ENCODE data around the gene GPBP1. TPM values are rescaled to one million over a fixed set of nuclear protein-coding genes. Genes with fewer than 3 reads are reported as not detected.

Gene GPBP1
- total and polyA plus RNA-seq, 2 donors (not counting 1 experiment from before 2014, with no cell fraction given), result 50.4 to 82.1 TPM

DNA sequence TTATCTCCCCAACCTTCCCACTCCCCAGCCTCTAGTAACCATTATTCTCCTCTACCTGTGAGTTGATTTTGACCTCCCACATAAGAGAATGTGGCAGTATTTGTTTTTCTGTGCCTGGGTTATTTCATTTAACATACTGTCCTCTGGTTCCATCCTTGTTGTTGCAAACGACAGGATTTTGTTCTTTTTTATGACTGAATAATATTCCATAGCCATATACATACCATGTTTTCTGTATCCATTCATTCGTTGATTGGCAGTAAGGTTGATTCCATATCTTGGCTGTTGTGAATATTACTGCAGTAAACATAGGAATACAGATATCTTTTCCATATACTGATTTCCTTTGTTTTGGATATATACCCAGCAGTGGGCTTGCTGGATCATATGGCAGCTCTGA, 20.8 kb downstream of the GPBP1 start:
- no peaks in the 10 kb centered on the region for H3K4me1 ChIP-seq (ENCODE audit: control insufficient read depth, extremely low read depth, insufficient read depth, low read length)
- peaks cover 88% of the 10 kb centered on the region for H3K79me2 ChIP-seq (ENCODE audit: control insufficient read depth, insufficient read depth, low read length)
- H3K27me3 ChIP-seq (ENCODE audit: control insufficient read depth, insufficient read depth, low read length), result no peaks in the 10 kb centered on the region
- no peak overlapping the region for H3K9ac ChIP-seq (ENCODE audit: insufficient read depth, low read length)
- H3K4me3 ChIP-seq (replicated peaks in 1 of 4; ENCODE audit: control extremely low read depth in 1 of 4, insufficient read depth in 1 of 4, low read depth in 3 of 4, low read length in 4 of 4), result no peak overlapping the region
- no peak overlapping the region for H2AFZ ChIP-seq (ENCODE audit: low read length)
- H3K9me3 ChIP-seq (ENCODE audit: control insufficient read depth, insufficient read depth, low read depth, low read length), result no peaks in the 10 kb centered on the region
- no peak overlapping the region for H3K4me2 ChIP-seq (ENCODE audit: extremely low read depth, insufficient read depth, low read length)
- DNase-seq (ENCODE audit: low read depth in 2 of 2), result no peak
- no peak overlapping the region for H3K27ac ChIP-seq (ENCODE audit: insufficient read depth, low read length)
- no peaks in the 10 kb centered on the region for H4K20me1 ChIP-seq (ENCODE audit: control insufficient read depth, extremely low read depth, insufficient read depth, low read length)
- H3K36me3 ChIP-seq (ENCODE audit: control insufficient read depth, insufficient read depth, low read length), result no peaks in the 10 kb centered on the region
- TF ChIP-seq, protein P1, sequence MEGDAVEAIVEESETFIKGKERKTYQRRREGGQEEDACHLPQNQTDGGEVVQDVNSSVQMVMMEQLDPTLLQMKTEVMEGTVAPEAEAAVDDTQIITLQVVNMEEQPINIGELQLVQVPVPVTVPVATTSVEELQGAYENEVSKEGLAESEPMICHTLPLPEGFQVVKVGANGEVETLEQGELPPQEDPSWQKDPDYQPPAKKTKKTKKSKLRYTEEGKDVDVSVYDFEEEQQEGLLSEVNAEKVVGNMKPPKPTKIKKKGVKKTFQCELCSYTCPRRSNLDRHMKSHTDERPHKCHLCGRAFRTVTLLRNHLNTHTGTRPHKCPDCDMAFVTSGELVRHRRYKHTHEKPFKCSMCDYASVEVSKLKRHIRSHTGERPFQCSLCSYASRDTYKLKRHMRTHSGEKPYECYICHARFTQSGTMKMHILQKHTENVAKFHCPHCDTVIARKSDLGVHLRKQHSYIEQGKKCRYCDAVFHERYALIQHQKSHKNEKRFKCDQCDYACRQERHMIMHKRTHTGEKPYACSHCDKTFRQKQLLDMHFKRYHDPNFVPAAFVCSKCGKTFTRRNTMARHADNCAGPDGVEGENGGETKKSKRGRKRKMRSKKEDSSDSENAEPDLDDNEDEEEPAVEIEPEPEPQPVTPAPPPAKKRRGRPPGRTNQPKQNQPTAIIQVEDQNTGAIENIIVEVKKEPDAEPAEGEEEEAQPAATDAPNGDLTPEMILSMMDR (conservative IDR thresholded peaks at IDR 0.05 in 1 of 2, IDR thresholded peaks at IDR 0.05 in 1 of 2; ENCODE audit: low read depth in 1 of 2, low read length in 2 of 2), result no peak
- TF ChIP-seq EZH2 (IDR thresholded peaks at IDR 0.05; ENCODE audit: low read length, missing control alignments), result no peak

DNA sequence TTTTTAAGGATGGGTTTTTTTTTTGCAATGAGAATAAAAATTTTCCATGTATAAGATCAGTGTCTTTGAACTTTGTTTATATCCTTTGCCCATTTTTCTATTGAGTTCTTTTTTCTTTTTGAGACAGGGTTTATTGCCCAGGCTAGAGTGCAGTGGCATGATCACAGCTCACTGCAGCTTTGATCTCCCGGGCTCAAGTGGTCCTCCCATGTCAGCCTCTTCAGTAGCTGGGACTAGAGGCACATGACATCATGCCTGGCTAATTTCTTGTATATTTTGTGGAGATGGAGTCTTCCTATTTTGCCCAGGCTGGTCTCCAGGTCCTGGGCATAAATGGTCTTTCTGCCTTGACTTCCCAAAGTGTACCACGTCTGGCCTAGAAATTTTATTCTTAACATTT, 21.2 kb downstream of the GPBP1 start:
- H3K4me1 ChIP-seq (ENCODE audit: control insufficient read depth, extremely low read depth, insufficient read depth, low read length), result no peaks in the 10 kb centered on the region
- no peak overlapping the region for H2AFZ ChIP-seq (ENCODE audit: low read length)
- no peaks in the 10 kb centered on the region for H4K20me1 ChIP-seq (ENCODE audit: control insufficient read depth, extremely low read depth, insufficient read depth, low read length)
- no peak overlapping the region for H3K4me2 ChIP-seq (ENCODE audit: extremely low read depth, insufficient read depth, low read length)
- H3K79me2 ChIP-seq (ENCODE audit: control insufficient read depth, insufficient read depth, low read length), result peaks cover 88% of the 10 kb centered on the region
- no peak for DNase-seq (ENCODE audit: low read depth in 2 of 2)
- no peaks in the 10 kb centered on the region for H3K9me3 ChIP-seq (ENCODE audit: control insufficient read depth, insufficient read depth, low read depth, low read length)
- H3K9ac ChIP-seq (ENCODE audit: insufficient read depth, low read length), result no peak overlapping the region
- TF ChIP-seq, protein P1 (conservative IDR thresholded peaks at IDR 0.05 in 1 of 2, IDR thresholded peaks at IDR 0.05 in 1 of 2; ENCODE audit: low read depth in 1 of 2, low read length in 2 of 2), result no peak
- TF ChIP-seq EZH2 (IDR thresholded peaks at IDR 0.05; ENCODE audit: low read length, missing control alignments), result no peak
- no peaks in the 10 kb centered on the region for H3K27me3 ChIP-seq (ENCODE audit: control insufficient read depth, insufficient read depth, low read length)
- H3K36me3 ChIP-seq (ENCODE audit: control insufficient read depth, insufficient read depth, low read length), result no peaks in the 10 kb centered on the region
- H3K27ac ChIP-seq (ENCODE audit: insufficient read depth, low read length), result no peak overlapping the region
- H3K4me3 ChIP-seq (replicated peaks in 1 of 4; ENCODE audit: control extremely low read depth in 1 of 4, insufficient read depth in 1 of 4, low read depth in 3 of 4, low read length in 4 of 4), result no peak overlapping the region

DNA sequence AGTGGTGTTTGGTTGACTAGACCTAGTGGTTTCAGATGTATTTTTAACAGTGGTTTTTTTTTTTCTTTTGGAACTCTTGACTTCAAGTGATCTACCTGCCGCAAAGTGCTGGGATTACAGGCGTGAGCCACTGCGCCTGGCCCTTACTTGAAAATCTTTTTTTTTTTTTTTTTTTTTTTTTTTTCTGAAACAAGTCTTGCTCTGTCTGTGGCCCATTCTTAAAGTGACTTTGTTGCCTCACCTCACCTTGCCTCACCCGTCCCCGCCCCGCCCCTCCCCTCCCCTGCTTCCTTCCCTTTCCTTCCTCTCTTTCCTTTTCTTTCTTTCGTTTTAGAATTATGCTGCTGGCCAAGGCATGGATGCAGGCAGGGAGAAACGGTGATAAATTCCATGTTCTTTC, 26.0 kb downstream of the GPBP1 start:
- H4K20me1 ChIP-seq (ENCODE audit: control insufficient read depth, extremely low read depth, insufficient read depth, low read length), result no peaks in the 10 kb centered on the region

More for the DNA sequence above, 26.0 kb downstream of the GPBP1 start:
- TF ChIP-seq EZH2 (IDR thresholded peaks at IDR 0.05; ENCODE audit: low read length, missing control alignments), result no peak
- TF ChIP-seq, protein P1 (conservative IDR thresholded peaks at IDR 0.05 in 1 of 2, IDR thresholded peaks at IDR 0.05 in 1 of 2; ENCODE audit: low read depth in 1 of 2, low read length in 2 of 2), result no peak
- Histone ChIP-seq H3K9me3 (ENCODE audit: control insufficient read depth, insufficient read depth, low read depth, low read length) (no peaks in the 10 kb centered on the region), H3K9ac (ENCODE audit: insufficient read depth, low read length) (no peak overlapping the region), H3K4me2 (ENCODE audit: extremely low read depth, insufficient read depth, low read length) (no peak overlapping the region), H2AFZ (ENCODE audit: low read length) (no peak overlapping the region), H3K4me1 (ENCODE audit: control insufficient read depth, extremely low read depth, insufficient read depth, low read length) (no peaks in the 10 kb centered on the region), H3K27ac (ENCODE audit: insufficient read depth, low read length) (no peak overlapping the region), H3K4me3 (replicated peaks in 1 of 4; ENCODE audit: control extremely low read depth in 1 of 4, insufficient read depth in 1 of 4, low read depth in 3 of 4, low read length in 4 of 4) (no peak overlapping the region), H3K79me2 (ENCODE audit: control insufficient read depth, insufficient read depth, low read length) (peaks cover 82% of the 10 kb centered on the region), H3K36me3 (ENCODE audit: control insufficient read depth, insufficient read depth, low read length) (no peaks in the 10 kb centered on the region), H3K27me3 (ENCODE audit: control insufficient read depth, insufficient read depth, low read length) (no peaks in the 10 kb centered on the region)
- no peak for DNase-seq (ENCODE audit: low read depth in 2 of 2)
